H1 (cell line): ENCODE measurements around the gene UMAD1.
A peak's percentile ranks its signal among the peaks of the same experiment; 100 is the strongest.

Experiments used
- CHD1 ChIP-seq: IDR thresholded peaks from 2 replicates; pipeline ENCODE4 v1.6.1; 2012; ENCODE audit warnings: low read depth, low read length, improper control_type of control experiment
- CTCF ChIP-seq, 3 experiments: IDR thresholded peaks; 1 replicate in 2 of 3; 2 replicates in 1 of 3; pipeline versions ENCODE4 v1.5.1 to v1.6.1; 2011; ENCODE audit warnings: low read length in 3 of 3, mild to moderate bottlenecking in 3 of 3, inconsistent platforms in 2 of 3, low read depth in 1 of 3, moderate library complexity in 1 of 3; ENCODE audit not compliant: insufficient read depth in 1 of 3; ENCODE audit errors: control extremely low read depth in 1 of 3
- EP300 ChIP-seq, 2 experiments: IDR thresholded peaks; 1 replicate in 1 of 2; 2 replicates in 1 of 2; pipeline ENCODE4 v1.6.1; 2011 to 2012; ENCODE audit warnings: low read depth in 2 of 2, low read length in 2 of 2, mild to moderate bottlenecking in 2 of 2, borderline replicate concordance in 1 of 2, inconsistent platforms in 1 of 2, moderate library complexity in 1 of 2
- KDM1A ChIP-seq: fragments of 200-600, 300-600 bp; sonication (generic); IDR thresholded peaks from 2 replicates; pipeline ENCODE4 v1.7.1; 2016; ENCODE audit warnings: mild to moderate bottlenecking, low read length, borderline replicate concordance
- KDM4A ChIP-seq: IDR thresholded peaks from one replicate; pipeline ENCODE4 v1.7.1; 2012; ENCODE audit warnings: low read depth, mild to moderate bottlenecking, moderate library complexity, low read length, inconsistent platforms; ENCODE audit not compliant: severe bottlenecking
- MAFK ChIP-seq: IDR thresholded peaks from 2 replicates; pipeline ENCODE4 v1.6.1; 2012; ENCODE audit warnings: low read depth, mild to moderate bottlenecking, improper control_type of control experiment, low read length
- MAX ChIP-seq: IDR thresholded peaks from 2 replicates; pipeline ENCODE4 v1.6.1; 2012; ENCODE audit warnings: inconsistent platforms
- POLR2A ChIP-seq, 2 experiments: IDR thresholded peaks; 1 replicate in 1 of 2; 2 replicates in 1 of 2; pipeline ENCODE4 v1.6.1; 2011; ENCODE audit warnings: low read depth in 2 of 2, low read length in 2 of 2, mild to moderate bottlenecking in 2 of 2; ENCODE audit errors: control extremely low read depth in 1 of 2
- POLR2AphosphoS5 ChIP-seq: IDR thresholded peaks from 2 replicates; pipeline ENCODE4 v1.6.1; 2011; ENCODE audit warnings: low read depth, low read length

- TF ChIP-seq KDM1A (peak; percentile 90), MAFK (no peak), POLR2A (IDR thresholded peaks at IDR 0.05; ENCODE audit: control extremely low read depth in 1 of 2, low read depth in 2 of 2, low read length in 2 of 2) (no peak), CTCF (IDR thresholded peaks at IDR 0.05; ENCODE audit: control extremely low read depth in 1 of 3, insufficient read depth in 1 of 3, low read depth in 1 of 3, low read length in 3 of 3) (no peak), CHD1 (no peak), POLR2AphosphoS5 (no peak), KDM4A (no peak), MAX (no peak), EP300 (IDR thresholded peaks at IDR 0.05; ENCODE audit: borderline replicate concordance in 1 of 2, low read depth in 2 of 2, low read length in 2 of 2) (no peak)
These were observed 110.2 kb downstream of the UMAD1 start for GRCh38 chr7:7750571-7751242.
